ENCODE measurements around the gene HOXC6. TPM values are rescaled to one million over a fixed set of nuclear protein-coding genes. Genes with fewer than 3 reads are reported as not detected.
A peak's percentile ranks its signal among the peaks of the same experiment; 100 is the strongest.

HOXC6 gene
- total RNA-seq, 1 experiment from 2014 or later: 2.0 TPM

DNA sequence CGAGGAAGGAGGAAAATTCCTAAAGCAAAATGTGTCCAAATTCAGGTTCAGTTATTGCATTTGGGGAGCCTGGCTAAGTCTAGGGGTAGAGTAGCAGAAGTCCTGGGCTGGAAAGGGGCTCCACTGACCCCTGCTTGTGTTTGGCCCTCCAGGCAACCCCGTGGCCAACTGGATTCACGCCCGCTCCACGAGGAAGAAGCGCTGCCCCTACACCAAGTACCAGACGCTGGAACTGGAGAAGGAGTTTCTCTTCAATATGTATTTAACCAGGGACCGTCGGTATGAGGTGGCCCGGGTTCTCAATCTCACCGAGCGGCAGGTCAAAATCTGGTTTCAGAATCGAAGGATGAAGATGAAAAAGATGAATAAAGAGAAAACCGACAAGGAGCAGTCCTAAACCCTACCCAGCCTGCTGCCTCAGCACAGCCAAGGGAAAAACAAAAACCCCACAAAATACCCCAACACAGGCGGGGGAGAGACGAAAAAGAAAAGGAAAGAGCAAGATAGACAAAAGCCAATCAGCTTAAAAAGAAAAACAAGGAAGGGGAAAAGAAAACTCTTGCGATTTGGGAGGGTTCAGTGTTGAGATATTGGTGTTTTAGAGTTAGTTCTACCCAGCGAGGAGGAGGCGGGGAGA, 25.8 kb upstream of the HOXC6 start:
- DNase-seq (ENCODE audit: low read depth): no peak

DNA sequence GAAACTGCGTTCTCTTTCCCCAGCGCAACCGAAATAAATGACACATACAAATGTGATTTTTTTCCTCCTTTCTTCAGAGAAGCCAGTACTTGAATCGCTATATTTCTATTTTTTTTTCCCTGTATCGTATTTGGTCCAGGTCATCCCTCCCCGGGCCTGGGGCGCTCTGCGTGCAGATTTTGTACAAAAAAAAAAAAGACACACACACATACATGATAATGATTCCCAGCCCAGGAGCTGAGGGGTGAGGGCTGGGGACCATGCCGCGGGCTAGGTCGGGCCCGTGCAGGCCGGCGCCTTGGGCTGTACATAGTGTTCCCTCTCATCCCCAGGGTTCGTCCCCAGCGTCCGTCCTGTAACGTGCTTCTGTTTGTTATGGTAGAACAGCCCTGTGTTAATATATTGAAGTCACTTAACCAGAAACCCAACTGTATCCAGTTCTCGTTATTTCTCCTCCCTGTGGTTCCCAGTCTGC, 25.3 kb upstream of the HOXC6 start:
- DNase-seq (ENCODE audit: low read depth): no peak

DNA sequence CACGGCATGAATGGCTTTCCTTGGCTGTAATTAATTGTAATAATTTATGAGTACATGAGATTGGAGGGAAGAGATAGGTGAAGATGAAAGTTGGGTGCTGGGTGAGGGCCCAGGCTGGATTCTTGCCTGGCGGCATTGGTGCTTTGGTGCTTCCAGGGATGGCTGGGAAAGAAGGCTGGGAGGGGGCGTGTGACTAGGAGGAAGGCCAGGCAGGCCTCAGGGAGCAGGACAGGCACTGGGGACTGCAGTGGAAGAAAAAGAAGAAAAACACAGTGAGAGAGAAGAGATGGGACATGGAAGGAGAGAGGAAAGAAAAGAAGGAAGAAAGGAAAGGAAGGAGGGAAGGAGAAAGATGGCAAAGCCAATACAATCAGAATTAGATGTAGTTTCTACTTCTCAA, 24.6 kb upstream of the HOXC6 start:
- DNase-seq (ENCODE audit: low read depth): no peak

DNA sequence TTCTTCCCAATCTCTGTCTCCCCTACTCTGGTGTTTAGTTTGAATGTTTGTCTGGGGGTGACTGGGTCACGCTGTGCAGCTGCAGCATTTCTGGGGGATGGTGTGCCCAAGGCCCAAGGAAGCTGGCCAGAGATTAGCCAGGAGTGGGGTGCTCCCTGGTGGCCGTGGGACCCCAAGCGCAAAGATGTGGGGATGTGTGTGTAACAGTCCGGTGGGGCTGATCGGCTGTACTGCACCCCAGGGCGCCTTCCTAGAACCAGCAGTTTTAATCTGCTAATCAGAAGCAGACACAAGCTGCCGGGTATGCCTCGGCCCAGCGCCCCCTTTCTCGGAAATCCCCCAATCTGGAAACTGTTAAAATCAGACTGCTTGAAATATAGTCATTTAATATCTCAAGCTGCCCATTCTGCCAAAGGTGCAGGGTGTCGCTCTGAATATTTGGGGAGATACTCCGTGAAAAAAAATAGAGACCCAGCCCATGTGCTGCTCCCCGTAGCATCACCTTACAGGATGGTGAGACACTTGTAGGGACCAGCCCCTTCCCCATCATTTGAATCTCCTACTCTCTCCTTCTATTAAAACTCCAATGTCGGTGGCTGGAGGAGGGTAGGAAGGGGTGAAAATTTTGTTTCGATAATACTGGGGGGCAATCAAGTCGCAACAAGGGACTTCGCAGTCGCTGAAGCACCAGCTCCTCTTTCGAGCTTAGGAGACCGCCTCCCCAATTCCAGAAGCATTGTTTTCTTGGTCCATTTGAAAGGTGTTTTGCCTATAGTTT, 24.0 kb upstream of the HOXC6 start:
- no peak for DNase-seq (ENCODE audit: low read depth)

DNA sequence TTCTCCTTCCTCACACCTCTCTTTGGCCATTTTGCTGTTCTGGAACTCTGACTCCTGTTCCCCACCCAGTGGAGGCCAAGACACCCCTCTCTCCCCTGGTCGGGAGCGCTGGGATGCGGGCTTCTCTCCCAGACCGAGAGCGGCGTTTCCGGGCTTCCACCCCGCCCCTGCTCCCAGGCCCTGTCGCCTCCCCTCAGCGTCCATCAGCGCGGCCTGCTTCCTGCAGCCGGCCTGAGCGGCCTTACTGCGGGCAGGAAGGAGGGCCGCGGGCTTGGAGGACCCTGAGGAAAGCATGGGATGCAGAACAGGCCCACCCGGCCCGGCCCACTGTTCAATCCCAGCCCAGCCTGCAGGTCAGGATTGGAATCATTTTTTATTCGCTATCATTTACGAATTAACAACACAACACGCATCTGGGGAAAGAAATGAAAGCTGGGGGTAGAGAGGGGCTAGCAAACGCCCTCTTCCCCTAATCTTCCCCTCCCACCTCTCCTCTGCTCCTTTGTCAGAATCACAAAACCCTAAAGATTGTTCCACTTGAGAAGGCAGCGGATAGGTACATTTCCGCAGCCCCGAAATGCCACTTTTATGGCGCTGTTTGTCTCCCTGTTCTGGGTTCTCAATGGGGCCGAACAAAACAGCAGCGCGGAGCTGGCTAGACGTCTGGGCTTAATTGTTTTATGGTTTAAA, 23.3 kb upstream of the HOXC6 start:
- peak; percentile 68 for DNase-seq (ENCODE audit: low read depth)

DNA sequence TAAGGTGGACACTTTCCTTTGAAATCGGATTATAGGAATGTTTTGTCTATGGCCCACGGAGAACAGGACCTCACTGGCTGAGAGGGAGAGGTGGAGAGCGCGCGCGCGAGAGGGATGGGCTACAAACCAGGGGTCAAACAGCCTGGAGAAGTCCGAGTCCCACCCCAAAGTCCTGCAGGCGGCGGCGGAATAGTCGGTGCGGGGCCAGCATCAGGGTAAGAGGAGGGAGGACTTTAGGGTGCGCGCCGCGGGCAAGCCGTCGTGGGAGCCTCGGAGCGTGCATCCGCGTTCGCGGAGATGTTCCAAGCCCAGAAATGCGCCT, 22.7 kb upstream of the HOXC6 start:
- no peak for DNase-seq (ENCODE audit: low read depth)

DNA sequence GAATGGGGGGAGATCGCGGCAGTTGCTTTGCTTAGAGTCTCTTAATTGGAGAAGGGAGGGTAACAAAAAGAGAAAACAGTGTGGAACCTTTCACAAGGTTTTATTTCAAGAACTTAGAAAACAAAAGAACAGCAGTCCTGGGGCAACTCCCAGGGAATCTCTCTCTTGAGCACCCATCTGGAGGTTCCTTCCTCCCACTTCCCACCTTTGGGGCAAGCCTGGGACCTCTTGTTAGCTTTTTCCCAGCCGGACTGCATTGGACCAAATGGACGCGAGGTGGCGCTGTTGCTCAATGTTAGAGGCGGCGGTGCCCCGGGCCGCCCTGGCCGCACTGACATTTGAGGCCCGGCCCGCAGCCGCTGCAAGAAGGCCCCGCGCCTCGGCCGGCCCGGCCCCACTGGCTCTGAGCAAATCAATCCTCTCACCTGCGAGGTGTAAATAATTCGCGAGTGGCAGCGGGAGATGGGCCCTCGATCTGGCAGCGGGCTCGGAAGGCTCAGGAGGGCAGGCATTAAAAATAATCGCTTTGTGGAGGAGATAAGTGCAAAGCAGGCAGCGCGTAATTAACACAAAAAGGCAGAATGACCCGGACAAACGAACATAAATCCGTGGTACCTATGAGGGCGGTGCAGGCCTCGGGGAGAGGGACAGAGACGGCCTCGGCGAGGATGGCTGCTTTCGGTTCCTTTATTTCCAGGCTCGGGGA, 22.2 kb upstream of the HOXC6 start:
- peak; percentile 91 for DNase-seq (ENCODE audit: low read depth)

DNA sequence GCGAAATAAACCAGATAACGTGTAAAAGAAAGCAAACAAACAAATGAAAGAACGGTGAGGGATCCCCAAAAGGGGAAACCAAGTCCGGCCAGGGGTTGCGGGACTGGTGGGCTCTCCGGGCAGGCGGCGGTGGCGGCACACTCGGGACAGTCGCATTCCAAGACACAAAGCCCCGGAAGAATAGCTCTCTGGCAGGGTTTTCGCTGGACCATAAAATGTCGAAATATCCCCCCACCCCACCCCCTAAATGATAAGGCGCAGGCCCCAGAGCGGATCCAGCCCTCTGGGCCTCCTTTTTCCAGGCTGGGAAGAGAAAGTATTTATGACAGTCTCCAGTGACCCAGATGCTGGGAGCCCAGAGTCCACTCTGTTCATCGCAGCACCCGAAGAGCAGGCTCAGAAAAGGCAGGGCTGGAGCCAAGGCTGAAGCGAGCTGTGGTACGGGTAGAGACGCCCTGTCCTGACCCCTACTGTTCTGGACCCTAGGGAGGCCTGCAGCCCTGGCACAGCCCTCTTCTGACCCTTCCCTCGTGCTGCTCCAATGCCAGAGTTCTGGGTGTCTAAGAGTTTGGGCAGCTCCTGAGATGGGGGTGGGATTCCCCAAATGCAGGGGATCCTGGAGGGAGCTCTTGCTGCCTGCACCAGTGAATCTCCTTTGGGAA, 21.6 kb upstream of the HOXC6 start:
- DNase-seq (ENCODE audit: low read depth): no peak

DNA sequence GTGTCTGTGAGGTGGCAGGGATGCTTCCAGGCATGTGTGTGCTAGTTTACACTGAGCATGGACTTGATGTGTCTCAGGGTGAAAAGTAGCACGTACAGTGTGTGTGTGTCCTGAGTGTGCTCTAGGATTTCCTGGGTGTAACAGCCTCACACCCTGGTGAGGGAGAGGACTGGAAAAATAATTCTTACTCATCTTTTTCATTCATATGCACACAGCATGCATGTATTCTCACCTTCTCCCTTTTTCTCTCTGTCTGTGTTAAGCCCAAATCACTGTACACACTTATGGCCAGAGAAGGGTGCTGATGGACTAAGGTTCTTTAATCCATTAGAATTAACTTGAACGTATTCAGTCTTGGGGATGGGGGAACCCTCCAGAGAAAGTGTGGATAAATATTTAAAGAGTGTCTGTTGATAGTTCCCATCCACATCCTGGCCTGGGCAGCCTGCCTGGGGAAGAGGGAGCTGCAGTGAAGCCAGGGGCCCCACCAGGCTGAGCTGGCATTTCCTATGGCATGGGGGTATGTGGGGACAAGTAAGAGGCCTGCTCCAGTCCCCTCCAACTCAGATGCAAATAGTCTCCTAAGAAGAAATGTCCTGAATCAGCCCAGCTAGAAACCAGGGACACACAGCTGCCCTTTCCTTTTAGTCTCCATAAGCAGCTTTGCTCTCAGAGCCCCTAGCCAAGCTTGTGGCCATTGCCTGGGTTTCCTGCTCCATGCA, 20.5 kb upstream of the HOXC6 start:
- DNase-seq (ENCODE audit: low read depth): no peak

DNA sequence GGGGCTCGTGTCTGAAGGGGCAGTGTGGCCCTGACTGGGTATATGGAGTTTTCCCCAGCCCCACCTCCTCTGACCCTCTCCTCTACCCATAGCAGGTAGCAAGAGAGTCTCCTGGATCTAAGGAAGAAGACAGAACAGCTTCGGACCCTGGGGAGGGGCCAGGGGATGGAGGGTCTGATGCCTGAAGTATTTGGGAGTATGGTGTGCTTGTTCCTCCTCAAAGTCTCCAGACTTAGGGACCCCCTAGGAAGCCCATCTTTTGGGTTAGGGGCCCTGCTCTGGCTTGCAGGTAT, 20.0 kb upstream of the HOXC6 start:
- DNase-seq (ENCODE audit: low read depth): no peak

DNA sequence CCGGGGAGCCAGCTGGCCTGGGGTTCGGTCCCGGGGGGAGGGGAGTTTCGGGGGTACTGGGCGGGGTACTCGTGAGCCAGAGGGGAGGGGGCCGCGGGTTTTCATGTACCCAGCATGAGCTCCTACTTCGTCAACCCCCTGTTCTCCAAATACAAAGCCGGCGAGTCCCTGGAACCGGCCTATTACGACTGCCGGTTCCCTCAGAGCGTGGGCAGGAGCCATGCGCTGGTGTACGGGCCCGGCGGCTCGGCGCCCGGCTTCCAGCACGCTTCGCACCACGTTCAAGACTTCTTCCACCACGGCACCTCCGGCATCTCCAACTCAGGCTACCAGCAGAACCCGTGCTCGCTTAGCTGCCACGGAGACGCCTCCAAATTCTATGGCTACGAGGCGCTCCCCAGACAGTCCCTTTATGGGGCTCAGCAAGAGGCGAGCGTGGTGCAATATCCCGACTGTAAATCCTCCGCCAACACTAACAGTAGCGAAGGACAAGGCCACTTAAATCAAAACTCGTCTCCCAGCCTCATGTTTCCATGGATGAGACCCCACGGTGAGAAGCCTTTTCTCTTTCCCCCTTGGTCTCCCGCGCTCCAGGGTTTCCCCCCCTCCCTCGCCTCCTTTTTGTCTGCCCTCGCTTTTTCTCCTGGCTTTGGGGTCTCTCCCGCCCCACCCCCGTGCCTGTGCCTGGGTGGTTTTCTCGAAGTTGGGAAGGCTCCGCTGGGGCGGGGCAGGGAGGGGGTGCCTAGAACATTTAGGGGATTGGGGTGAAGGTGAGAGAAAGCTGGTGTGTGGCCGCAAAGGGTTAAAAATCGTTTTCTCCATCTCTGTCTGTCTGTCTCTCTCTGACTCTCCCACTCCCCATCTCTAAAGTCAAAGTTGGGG, 18.8 kb upstream of the HOXC6 start:
- DNase-seq (ENCODE audit: low read depth): peak; percentile 67

DNA sequence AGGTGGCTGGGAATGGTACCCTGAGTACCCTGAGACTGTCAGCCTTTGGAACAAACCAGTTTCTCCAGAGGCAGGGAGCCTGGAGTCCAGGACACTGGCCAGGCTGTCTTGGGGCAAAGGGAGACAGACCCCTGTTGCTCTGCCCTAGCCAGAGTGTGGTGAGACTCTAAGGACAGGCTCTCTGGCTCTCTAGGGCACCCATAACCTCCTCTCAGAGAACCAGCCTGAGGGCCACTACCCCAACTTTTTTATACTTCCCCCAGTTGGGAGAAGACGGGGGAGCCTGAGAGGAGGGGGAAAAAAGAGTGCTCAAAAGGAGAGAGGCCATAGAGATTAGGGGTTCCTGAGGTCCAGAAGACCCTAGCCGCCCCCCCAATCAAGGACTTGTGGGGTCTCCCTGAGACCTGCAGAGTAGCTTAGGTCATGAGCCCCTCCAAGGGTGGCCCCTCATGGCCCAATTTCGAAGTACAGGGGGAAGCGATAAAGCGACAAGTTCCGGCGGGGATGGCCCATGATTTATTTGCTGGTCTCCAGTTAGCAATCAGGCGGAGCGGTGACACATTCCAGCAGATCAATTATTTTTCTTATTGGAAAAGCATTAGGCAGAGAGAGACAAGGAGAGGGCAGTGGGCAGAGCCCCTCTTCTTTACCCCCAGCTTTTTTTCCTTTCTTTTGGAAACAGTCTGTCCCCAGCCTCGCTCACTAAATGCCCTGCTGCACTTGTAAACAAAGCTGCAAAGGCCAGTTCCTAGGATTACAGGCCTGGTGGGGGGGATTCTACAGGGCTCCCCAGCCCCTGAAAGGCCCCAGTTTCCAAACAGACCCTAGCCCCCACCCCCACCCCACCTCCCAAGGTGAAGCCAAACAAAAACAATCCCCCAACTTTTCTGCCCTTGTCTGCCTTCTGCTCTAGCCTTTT, 17.9 kb upstream of the HOXC6 start:
- DNase-seq (ENCODE audit: low read depth): no peak

DNA sequence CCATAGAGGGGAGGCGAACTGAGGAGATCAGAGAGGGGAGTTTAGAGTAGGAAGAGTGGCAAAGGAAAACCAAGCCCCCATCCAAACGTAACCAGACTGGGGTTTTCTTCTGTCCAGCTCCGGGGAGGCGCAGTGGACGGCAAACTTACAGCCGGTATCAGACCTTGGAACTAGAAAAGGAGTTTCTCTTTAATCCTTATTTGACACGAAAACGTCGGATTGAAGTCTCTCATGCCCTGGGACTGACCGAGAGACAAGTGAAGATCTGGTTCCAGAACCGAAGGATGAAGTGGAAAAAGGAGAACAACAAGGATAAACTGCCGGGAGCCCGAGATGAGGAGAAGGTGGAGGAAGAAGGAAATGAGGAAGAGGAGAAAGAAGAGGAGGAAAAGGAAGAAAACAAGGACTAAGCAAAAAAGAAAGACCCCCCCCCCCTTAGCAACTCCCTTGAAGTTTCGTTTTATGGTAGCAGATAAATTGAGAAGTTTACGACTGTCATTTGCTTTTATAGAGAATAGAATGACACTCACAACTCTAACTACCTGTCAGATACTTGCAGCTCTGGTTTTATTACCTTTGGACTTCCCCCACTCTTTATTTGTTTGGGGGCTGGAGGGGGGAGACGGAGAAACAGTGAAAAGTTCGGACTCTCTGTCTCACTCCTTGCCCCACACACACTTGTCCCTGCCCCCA, 17.1 kb upstream of the HOXC6 start:
- no peak for DNase-seq (ENCODE audit: low read depth)

DNA sequence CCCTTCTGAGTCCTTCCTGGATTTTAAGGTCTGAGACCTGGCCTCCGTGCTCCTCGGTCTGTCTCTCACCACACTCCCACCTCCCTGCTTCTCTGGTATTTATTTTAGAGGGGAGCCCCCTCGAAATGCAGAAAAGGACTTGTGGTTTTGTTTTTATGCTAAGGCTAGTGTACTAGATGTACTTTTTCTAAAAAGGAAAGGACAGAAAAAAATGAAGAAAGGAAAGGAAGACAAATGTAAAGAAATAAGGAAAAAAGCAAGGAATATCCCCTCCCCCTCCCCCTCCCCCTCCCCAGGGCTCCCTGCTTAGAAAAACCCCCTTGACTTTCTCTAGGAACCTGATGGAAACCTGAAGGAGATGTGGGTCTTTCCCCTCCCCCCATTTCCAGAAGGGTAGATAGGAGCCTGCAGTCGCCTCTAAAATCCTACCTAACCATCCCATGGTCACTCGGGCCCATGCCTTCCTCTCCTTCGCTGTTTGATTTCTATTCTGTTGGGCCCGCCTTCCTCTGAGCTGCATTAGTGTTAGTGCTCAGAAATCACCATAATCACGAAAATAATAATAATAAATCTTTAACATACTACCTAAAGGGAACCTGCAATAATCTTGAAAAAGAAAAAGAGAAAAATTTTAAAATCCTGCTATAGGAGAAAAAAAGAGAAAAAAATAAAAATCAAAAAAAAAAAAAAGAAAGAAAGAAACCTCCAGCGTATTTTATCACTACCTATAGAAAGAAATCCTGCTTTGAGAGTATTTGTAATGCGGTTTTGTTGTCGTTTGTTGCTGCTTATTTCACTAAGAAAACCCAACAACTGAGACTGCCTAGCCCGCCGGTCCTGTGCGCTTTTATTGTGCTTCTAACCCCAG, 16.3 kb upstream of the HOXC6 start:
- DNase-seq (ENCODE audit: low read depth): no peak

DNA sequence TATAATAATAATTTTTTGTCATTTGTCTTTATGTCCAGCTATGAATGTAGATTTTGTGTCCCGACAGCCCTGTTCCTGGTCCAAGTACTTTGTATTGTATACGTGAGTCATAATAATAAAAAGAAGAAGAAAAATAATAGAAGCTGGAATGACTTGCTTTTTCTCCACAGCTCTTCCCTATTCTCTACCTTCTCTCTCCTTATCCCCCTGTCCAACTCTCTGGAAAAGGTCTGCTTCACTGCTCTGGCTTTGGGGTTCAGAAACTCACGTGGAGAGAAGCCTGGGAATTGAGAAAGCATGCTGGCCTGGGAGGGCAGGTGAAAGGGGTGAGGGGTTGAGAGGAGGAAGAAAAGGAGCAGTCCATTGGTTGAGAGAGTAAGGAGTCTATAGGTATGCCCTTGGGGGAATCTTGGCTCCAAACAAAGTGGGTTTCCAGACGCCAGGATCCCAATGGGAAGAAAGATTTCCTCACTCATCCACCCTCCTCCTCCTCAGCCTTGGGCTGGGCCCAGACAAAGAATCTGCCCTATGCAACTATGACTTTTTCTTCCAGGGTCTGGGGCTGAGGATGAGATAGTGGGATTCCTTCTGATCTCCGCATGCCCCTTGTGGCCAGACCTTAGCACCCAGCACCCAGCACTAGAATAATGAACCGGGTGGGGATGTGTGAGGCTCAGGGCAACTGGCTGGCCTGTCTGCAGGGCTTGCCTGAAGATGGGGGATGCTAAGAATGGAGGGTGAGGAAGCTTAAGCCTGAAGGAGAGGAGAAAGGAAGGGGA, 15.4 kb upstream of the HOXC6 start:
- DNase-seq (ENCODE audit: low read depth): no peak

DNA sequence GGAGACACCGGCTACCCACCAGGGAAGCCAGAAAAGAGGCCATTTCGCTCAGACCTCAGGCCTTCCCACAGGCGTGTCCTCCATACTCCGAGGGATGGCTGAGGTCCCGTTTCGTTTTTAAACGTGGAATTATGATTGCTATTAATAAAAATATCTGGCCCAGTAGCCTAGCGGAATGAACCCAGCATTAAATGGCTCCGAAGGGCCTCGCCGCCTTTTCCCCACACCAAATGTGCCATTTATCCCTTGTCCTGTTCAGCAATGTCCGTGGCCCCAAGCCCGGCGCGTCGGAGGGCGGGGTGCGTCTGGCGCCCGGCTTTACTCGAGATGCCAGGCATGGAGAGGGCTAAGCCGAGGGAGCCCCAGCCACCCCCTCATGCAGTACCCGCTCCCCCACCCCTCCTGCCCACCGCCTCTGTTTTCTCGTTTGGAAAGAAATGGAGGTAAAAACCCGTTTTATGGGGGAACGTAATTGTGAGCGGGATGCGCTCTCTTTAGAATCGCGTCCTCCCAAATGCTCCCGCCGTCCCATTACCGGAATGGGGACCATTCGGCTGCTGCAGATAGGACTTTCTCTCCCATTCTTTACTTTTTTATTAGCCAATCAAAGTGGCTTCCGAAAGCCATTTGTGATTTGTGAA, 13.7 kb upstream of the HOXC6 start:
- DNase-seq (ENCODE audit: low read depth): no peak

All from Daoy (cell line).